AG09319 (cell line): ENCODE measurements around the gene GAB4.
"Not testable (repeated sequence)": the region's sequence is repeated elsewhere in the genome, so short reads cannot be mapped to it uniquely, and the experiment has no call there.

Experiments
- DNase-seq: peaks from one replicate; pipeline ENCODE4 v3.0.0-alpha.2; 2010; ENCODE audit warnings: low read depth; ENCODE audit errors: extremely low read depth
- CTCF ChIP-seq: IDR thresholded peaks from 2 replicates; pipeline ENCODE4 v1.5.1; 2011; ENCODE audit warnings: low read depth, mild to moderate bottlenecking, inconsistent platforms, low read length, moderate library complexity

Gene GAB4

GRCh38 chr22:17007852-17008731, at the start of gene GAB4:
GAB4 (minus strand) TSS chr22:17008222; CDS start chr22:17008114, 108 bp downstream.
- TF ChIP-seq CTCF = no peak
- no peak for DNase-seq

GRCh38 chr22:17056807-17057206, 48.8 kb upstream of the GAB4 start:
- no peak for DNase-seq

GRCh38 chr22:17056058-17056457, 48.0 kb upstream of the GAB4 start:
- no peak for TF ChIP-seq CTCF
- DNase-seq = no peak

More at GRCh38 chr22:17056807-17057206, 48.8 kb upstream of the GAB4 start:
- no peak for TF ChIP-seq CTCF

- no peak for TF ChIP-seq CTCF
- DNase-seq = no peak
These were observed 39.6 kb upstream of the GAB4 start for GRCh38 chr22:17047656-17048055.

- DNase-seq = no peak
- TF ChIP-seq CTCF = no peak
These were observed 38.7 kb upstream of the GAB4 start for GRCh38 chr22:17046566-17047348.

GRCh38 chr22:17043521-17043920, 35.5 kb upstream of the GAB4 start:
- DNase-seq = no peak
- TF ChIP-seq CTCF = no peak

GRCh38 chr22:17036842-17037711, 29.1 kb upstream of the GAB4 start:
- DNase-seq = not testable (repeated sequence)

GRCh38 chr22:17035976-17036841, 28.2 kb upstream of the GAB4 start:
- not testable (repeated sequence) for DNase-seq
